Brain pericyte (primary cell): ENCODE results near the gene PARD3B.
A peak's percentile ranks its signal among the peaks of the same experiment; 100 is the strongest.

Source experiments
- DNase-seq: peaks from one replicate; pipeline ENCODE4 v3.0.0-alpha.2; 2012; ENCODE audit warnings: low read depth, low spot score

PARD3B gene

DNA sequence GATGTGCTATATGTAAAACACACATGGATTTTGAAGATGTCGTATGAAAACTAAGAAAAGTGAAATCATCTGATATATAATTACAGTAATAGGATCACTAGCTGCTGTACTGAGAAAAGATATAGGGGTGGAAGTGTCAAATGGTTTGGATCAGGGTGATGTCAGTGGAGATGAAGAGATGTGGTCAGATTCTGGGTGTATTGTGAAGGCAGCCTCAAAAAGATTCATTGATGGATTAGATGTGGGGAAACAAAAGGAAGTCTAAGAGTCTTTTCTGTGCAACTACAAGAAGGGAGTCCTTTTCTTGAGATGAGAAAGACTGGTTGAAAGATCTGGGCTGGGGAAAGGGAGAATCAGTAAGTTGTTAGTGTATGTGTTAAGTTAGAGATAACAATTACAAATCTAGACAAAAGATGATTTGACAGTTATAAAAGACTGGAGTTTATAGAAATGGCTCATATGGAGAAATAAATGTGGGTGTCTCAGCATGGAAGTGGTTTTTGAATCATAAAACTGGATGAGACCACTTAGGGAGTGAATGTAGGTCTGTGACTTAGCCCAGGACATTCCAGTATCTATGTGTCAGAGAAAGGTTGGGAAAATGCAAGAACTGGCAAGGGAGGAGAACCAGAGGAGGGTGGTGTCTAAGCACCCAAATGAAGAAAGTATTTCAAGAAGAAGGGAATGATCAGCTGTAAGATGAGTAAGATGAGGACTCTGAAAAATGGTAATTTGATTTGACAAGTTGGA, 347.4 kb downstream of the PARD3B start:
- DNase-seq = no peak

DNA sequence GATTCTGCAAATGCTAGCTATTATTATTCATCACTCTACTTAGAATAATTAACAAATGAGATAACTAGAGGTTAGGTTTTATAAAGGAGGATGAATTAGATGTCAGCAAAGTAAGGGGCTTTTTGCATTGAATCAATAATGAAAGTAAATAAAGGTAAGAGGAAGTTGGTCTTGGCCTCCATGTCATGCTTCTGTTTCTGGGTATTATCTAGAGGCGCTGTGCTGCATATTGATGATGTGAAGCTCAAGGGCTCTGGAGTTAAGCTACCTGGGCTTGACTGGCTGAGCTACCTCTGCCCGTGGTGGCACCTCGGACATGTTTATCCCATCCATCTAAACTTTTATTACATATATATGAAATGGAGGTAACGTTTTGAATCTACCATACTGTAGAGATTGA, 350.9 kb downstream of the PARD3B start:
- no peak for DNase-seq

DNA sequence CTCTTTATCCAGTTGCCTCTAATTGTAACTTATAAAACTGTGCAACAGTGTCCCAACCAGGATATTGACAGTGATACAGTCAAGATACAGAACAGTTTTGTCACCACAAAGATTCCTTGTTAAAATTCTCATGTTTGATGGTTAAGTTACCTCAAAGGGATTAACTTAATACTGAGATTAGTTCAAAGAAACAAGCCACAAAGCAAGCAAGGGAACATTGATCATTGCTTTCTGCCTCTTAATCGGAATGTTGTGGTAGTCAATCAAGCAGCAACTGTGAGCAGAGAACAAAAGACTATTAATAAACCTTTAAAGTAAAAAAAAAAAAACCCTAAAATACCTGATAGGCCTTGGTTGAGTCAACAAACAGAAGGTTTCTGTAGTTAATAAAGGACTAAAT, 352.3 kb downstream of the PARD3B start:
- DNase-seq = no peak

DNA sequence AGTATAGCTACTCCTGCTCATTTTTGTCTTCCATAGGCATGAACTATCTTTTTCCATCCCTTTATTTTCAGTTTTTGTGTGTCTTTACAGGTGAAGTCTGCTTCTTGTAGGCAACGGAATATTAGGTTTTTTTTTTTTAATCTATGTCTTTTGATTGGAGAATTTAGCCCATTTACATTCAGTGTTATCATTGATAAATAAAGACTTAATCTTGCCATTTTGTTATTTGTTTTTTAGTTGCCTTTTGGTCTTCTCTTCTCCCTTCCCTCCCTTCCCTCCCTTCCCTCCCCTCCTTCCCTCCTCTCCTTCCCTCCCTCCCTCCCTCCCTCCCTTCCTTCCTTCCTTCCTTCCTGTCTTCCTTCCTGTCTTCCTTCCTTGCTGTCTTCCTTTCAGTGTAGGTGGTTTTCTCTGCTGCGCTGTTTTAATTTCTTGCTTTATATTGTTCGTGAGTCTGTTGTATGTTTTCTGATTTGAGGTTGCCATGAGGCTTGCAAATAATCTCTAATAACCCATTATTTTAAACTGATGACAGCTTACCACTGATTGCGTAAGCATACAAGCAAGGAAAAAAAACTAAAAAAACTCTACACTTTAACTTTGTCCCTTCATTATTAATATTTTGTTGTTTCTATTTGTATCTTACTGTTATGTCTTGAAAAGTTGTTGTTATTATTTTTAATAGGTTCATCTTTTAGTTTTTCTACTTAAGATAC, 353.8 kb downstream of the PARD3B start:
- no peak for DNase-seq

DNA sequence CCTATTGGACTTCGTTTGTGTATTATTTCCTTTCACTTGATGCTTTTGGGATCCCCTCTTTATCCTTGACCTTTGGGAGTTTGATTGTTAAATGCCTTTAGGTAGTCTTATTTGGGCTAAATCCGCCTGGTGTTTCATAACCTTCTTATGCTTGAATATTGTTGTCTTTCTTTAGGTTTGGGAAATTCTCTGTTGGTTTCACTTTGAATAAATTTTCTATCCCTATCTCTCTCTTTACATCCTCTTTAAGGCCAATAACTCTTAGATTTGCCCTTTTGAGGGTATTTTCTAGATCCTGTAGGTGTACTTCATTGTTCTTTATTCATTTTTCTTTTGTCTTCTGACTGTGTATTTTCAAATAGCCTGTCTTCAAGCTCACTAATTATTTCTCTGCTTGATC, 354.7 kb downstream of the PARD3B start:
- DNase-seq = no peak

DNA sequence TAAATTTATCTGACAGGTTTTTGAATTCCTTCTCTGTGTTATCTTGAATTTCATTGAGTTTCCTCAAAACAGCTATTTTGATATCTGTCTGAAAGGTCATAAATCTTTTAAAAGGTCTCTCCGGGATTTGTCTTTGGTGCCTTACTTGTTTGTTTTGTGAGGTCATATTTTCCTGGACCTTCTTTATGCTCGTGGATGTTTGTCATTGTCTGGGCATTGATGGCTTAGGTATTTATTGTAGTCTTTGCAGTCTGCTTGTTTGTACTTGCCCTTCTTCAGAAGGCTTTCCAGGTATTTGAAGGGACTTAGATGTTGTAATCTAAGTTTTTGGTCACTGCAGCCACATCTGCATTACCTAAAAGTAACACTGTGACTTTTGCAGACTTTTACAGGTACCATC, 355.2 kb downstream of the PARD3B start:
- no peak for DNase-seq

DNA sequence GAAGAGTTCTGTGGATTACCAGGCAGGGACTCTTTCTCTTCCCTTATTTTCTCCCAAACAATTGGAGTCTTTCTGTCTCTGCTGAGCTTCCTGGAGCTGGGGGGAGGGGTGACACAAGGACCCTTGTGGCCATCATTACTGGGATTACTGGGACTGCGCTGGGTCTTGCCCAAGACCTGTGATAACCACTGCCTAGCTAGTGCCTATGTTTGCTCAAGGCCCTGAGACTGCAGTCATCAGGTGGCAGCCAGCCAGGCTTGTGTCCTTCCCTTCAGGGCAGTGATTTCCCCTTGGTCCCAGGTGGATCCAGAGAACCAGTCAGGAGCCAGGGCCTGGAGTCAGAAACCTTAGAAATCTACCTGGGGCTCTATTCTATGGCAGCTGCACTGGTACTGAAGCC, 355.6 kb downstream of the PARD3B start:
- DNase-seq = no peak

DNA sequence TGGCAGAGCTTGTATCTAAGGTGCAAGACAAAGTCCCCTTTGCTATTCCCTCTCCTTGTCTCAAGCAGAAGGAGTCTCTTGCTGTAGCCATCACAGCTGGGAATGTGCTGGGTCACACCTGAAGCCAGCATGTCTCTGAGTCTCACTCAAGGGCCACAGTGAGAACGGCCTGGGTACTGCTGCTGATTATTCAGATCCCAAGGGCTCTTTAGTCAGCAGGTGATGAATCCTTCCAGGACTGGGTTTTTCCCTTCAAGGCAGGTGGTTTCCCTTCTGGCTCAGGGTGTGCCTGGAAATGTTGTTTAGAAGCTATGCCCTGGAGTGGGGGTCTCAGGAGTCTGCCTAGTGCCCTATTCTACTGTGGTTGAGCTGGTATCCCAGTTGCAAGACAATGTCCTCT, 356.3 kb downstream of the PARD3B start:
- no peak for DNase-seq

DNA sequence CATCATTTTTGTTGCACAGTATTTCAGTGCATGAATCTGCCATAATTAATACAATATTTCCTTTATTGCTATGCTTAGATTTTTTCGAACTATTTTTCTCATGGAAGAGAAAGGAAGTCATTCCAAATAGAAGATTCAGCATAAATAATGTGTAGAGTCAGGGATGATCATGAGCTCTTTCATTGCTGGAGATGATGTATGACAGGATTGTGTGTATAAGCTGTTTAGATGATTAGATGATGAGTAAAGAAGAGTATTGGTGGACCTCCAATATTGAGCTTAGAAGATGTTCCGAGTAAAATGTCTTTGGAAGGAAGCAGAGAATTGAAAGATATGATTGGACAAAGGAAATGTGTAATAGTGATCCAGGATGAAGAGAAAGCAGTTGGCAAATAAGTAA, 364.5 kb downstream of the PARD3B start:
- no peak for DNase-seq

DNA sequence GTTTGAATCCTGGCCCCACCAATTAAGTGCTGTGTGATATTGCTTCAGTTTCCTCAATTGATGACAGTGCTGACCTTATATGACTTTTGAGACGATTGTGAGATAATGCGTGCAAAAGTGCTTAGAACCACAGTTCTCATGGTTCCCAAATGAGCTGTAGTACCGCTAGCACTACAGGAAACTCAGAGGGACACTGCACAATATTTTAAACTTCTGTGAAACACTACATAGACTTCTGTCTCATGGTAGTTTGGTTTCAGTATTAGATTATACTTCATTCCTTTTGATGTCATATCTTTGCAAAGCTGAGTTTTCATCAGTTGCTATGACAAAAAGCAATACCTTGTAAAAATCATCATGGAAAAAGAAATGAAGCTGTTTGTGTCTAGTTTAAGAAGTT, 368.0 kb downstream of the PARD3B start:
- no peak for DNase-seq

DNA sequence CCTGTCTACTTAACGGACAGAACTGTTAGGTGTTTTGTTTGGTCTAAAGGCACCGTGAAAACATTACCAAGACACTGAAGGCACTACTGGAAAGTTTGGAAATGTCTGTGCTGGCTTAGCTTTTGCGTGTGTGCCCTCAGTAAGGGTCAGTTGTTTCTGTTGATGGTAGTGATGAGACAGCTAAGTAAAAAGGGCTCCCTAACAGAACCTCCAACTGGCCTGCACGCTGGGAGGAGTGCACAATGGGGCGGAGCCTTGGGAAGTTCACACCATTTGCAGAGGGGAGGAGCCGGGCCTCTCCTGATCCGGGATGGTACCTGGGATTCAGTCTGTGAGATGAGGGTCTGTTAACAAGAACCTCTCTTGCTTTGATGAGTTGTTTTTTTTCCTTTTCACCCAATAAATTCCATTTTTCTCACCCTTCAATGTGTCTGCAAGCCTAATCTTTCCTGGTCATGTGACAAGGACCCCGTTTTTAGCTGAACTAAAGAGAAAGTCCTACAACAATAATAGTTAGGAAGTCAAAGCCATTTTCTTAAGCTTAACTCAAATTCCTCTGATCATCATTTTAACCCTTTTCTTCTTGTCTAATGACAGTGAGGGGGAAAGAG, 368.7 kb downstream of the PARD3B start:
- no peak for DNase-seq

DNA sequence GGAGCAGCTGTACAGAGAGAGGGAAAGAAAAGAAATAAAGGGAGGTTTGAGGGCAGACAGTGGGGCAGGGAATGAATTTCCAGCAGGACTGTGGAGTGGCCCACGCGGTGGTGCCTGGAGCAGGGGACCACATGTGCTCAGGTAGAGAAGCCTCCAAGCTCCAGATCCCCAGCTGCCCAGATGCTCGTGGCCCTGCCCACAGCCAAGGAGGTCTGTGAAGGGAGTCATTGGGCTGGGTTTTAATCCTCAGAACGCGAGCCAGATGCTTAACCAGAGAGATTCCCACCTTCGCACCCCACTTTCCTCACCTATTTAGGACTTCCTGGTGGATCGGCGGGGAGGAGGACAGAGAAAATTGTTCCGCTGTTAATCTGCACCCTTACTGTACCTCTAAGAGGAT, 369.4 kb downstream of the PARD3B start:
- DNase-seq = no peak

DNA sequence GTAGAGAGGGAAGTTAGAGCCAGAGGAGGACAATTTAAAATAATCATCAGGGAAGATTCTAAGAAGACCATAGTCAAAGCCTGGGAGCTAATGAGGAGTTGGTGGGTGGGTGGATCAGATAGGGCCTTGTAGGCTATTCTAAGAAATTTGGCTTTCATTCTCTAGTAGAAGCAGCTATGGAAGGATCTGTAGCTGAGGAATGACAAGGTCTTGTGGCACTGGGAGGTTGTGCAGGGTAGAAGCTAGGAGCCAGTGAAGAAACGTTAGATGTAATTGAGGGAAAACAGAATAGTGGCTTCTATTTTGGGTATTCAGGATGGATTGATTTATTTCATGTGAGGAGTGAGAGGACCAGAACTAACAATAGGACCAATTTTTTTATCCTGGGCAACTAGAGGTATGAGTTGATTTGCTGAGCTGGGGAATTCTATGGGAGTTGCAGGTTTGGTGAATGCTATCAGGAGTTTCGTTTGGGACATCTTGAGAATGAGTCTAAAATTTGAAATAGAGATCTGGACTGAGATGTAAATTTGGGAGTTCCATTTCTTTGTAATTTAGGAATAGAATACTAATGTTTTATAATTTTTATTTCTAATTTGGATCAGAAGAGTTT, 371.9 kb downstream of the PARD3B start:
- no peak for DNase-seq

DNA sequence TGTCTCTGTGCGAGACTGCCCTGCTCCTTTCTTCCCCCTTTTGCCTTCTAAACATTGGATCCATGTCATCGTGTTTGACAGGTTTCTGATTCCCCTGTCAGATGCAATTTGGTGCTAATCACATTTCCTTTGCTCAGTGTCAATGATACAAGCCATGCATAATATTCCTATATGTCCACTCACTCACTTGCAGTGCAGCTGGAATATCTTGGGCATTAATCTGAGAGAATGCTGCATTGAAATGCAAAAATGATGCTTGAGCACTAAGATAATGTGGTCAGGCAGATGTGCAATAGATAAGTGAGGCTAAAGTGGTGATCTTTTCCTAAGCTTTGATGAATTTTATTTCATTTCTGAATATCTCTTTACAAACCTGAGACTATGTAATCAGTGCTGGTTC, 375.5 kb downstream of the PARD3B start:
- DNase-seq = no peak

DNA sequence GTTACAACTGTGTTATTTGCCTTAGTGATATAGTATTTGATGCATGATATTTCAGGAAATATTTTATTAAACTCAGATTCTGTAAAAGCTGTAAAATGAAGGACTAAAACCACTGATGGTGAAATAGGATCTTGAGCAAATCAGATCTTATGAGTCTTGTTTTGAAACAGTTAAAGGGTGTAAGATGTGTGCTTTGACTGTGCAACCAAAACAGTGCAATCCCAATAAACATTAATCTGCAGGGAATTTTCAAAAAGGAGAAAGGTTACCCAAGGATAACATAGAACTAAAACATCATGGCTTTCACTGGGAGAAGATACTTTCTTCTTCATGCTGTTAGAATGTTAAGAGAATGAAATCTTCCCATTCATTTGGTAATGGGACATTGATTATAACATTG, 378.7 kb downstream of the PARD3B start:
- peak; percentile 5 for DNase-seq

DNA sequence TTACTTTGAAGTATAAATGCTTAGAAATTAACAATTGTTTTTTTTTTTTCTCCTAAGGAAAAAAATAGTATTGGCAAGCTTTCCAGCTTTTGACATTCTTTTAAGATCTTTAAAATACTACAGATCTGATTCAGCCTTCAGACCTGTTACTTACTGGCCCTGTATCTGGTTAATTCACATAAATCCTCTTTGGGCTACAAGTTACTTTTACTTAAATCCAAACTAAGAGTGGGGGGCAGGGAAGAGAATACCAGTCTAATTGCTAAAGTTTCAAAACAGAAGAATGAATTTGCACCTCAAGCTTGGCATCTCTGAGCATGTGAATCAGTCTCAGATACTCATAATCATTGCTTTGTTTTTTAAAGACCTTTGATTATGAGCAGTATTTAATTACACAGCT, 386.3 kb downstream of the PARD3B start:
- no peak for DNase-seq

DNA sequence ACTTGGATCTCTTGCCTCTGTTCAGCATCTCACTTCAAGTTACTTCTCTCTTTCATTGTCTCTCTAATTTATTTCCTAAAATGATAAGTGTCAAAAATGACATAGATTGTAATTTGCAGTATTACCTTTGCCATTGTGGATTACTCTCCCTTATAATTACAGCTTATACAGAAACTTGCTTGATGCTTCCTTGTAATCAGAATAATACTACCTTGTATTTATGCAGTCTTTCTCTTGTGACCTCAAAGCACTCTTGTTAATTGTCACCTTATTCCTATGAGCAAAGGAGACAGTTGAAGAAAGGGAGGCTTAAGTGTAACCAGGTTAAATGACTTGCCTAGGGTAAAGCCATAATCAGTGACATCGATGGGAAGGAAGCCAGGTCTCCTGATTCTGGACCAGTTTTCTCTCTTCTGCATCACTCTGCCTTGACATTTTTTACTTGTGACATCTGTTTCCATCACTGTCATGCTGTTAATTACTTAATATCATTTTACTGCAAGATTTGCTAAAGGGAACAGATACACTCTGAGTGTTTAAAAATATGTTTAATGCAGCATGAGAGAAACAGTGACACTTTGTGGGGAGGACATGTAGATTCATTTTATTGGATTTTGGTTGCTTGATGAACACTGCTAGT, 388.6 kb downstream of the PARD3B start:
- no peak for DNase-seq

DNA sequence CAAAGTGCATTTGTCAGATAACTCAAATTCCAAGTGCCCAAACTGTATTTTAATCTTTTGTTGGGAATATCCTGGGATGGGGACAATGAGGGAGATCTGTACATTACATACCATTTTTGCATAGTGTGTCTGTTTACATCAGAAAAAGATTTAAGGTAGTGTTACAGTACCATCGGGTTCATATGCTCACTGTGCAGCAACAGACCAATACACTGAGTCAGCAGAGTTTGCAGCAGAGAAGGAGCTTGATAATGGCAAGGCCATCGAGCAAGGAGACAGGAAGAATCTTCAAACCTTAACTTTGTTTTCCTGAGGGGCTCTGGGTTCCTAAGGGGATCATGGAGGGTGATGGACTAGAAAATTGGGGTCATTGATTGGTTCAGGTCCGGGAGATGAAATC, 399.7 kb downstream of the PARD3B start:
- no peak for DNase-seq

DNA sequence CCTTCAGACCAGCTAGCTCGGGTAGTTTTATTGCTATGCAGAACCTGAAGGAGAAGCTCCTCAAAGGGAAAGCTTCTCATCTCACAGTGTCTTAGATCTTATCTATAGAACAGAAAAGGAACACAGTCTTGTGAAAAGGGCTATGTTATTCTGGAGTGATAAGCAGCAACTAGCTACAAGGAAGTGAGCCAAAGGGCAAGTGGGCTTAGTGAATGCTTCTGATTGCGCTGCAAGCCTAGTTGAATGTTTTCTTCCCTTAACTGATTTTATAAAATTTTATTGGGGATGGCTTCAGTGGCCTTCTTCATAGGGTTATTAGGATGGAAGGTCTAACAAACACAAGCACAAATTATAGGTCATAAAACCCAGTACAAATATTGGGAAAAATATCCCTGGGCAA, 400.1 kb downstream of the PARD3B start:
- DNase-seq = no peak

DNA sequence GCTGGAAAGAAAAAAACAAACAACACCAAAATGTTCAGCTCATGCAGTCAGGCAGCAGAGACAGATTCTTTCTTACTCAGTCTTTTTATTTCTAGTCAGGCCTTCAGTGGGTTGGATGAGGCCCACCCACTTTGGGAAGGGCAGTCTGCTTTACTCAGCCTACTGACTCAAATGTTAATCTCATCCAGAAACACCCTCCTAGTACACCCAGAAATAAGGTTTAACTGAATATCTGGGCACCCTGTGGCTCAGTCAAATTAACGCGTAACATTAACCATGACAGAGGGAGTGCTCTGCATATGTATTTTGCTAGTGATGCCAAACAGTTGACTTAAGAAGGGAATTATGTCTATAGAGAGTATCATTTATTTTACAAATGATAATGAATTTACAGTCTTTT, 401.6 kb downstream of the PARD3B start:
- DNase-seq = no peak

DNA sequence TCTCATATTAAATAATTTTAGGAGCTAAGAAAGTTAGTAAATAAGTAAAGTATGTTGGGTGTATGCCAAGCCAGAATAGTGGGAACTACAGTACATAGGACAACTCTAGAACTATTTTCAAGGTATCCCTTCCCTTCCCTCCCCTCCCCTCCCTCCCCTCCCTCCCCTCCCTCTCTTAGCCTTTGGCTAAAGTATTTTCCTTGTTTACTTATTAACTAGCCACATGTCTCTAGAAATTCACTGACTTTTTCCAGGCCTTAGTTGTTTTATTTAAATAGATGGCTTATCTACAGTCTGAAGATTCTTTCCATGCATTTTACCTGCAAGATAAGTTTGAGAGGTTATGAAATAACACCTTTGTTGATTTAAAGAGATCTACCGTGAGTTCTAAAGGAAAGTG, 402.1 kb downstream of the PARD3B start:
- no peak for DNase-seq
